HCT116 (cell line): Measurements from ENCODE around the gene CISTR. TPM values are rescaled to one million over a fixed set of nuclear protein-coding genes. Genes with fewer than 3 reads are reported as not detected.

Experiments used
- ATAC-seq: fragments of 200-7000 bp; cut with Tn5 transposase; 2 replicates; pipeline ENCODE4 v1.9.1; 2020; ENCODE audit warnings: mild to moderate bottlenecking, moderate library complexity
- BruUV-seq: library from RNA; stranded (reverse); fragments of 400-500 nt; replicated peaks from 2 replicates; lab custom pipeline; 2021; lab: Mats Ljungman, UMichigan
- CTCF ChIA-PET: fragments of 300-600 bp; sonication (Branson Sonifier 250); formaldehyde crosslinking; loops from one replicate; lab custom pipeline; 2021; ENCODE audit warnings: antibody characterized with exemption; lab: Charles Lee
- POLR2A ChIA-PET: fragments of 300-600, 350-600 bp; sonication (Branson Sonifier 250); formaldehyde crosslinking; loops from one replicate; lab custom pipeline; 2021; ENCODE audit warnings: antibody characterized with exemption; lab: Charles Lee
- RAD21 ChIA-PET, 2 experiments: fragments of 300-600 bp; sonication (Branson Sonifier 250); formaldehyde crosslinking; loops; one replicate each; lab custom pipeline; 2023; ENCODE audit warnings: low total read pairs in 2 of 2; ENCODE audit not compliant: uncharacterized antibody in 2 of 2, unreplicated experiment in 2 of 2, low non-redundant PET in 1 of 2; lab: Charles Lee
- DNase-seq: peaks from one replicate; pipeline ENCODE4 v3.0.0-alpha.2; 2010; ENCODE audit warnings: low read depth, low spot score
- H2AFZ ChIP-seq: fragments of 200-600 bp; shearing (Covaris generic), sonication (generic); 2 replicates; pipeline ENCODE4 v1.6.1; 2017; ENCODE audit warnings: low read depth, mixed run types, mixed read lengths, antibody characterized with exemption, low read length; ENCODE audit not compliant: poor library complexity, severe bottlenecking
- H3K27ac ChIP-seq: 2 replicates; pipeline ENCODE4 v1.5.1; 2012; ENCODE audit warnings: low read depth, low read length
- H3K27me3 ChIP-seq: fragments of 200-600 bp; sonication (generic); 2 replicates; pipeline ENCODE4 v1.6.1; 2016; ENCODE audit warnings: mixed run types, low read length, mixed read lengths; ENCODE audit not compliant: insufficient read depth
- H3K36me3 ChIP-seq, 2 experiments: fragments of 200-500 bp in 1 of 2; fragments of 200-600 bp in 1 of 2; sonication (Bioruptor generic) in 1 of 2; sonication (generic) in 1 of 2; 2 replicates each; pipeline versions ENCODE4 v1.5.1 to v1.6.1; 2014 to 2016; ENCODE audit warnings: low read length in 2 of 2, inconsistent platforms in 1 of 2, mixed read lengths in 1 of 2, mixed run types in 1 of 2; ENCODE audit not compliant: insufficient read depth in 2 of 2, control insufficient read depth in 1 of 2
- H3K4me1 ChIP-seq, 2 experiments: fragments of 200-600 bp in 1 of 2; sonication (generic) in 1 of 2; 2 replicates each; pipeline versions ENCODE4 v1.5.1 to v1.6.1; 2012 to 2017; ENCODE audit warnings: low read length in 2 of 2, inconsistent platforms in 1 of 2, mild to moderate bottlenecking in 1 of 2, mixed read lengths in 1 of 2, mixed run types in 1 of 2, moderate library complexity in 1 of 2; ENCODE audit not compliant: insufficient read depth in 2 of 2, control insufficient read depth in 1 of 2
- H3K4me2 ChIP-seq: fragments of 200-600 bp; sonication (generic); 2 replicates; pipeline ENCODE4 v1.6.1; 2017; ENCODE audit warnings: mixed run types, low read length, mixed read lengths
- H3K4me3 ChIP-seq, 2 experiments: fragments of 200-600 bp in 1 of 2; sonication (generic) in 1 of 2; replicated peaks in 1 of 2; 2 replicates each; pipeline ENCODE4 v1.5.1; 2011 to 2016; ENCODE audit warnings: low read length in 2 of 2, control low read depth in 1 of 2, low read depth in 1 of 2, mild to moderate bottlenecking in 1 of 2, mixed read lengths in 1 of 2, mixed run types in 1 of 2
- H3K79me2 ChIP-seq: fragments of 200-600 bp; sonication (generic); 2 replicates; pipeline ENCODE4 v1.6.1; 2017; ENCODE audit warnings: mild to moderate bottlenecking, mixed run types, low read length, moderate library complexity, mixed read lengths; ENCODE audit not compliant: insufficient read depth
- H3K9ac ChIP-seq: fragments of 200-600 bp; sonication (generic); 2 replicates; pipeline ENCODE4 v1.6.1; 2016; ENCODE audit warnings: low read length, mixed read lengths
- H3K9me2 ChIP-seq: fragments of 200-600 bp; sonication (generic), shearing (Covaris generic); 2 replicates; pipeline ENCODE4 v1.6.1; 2017; ENCODE audit warnings: mixed run types, mild to moderate bottlenecking, moderate library complexity; ENCODE audit not compliant: insufficient read depth
- H3K9me3 ChIP-seq, 2 experiments: fragments of 200-500 bp in 1 of 2; fragments of 200-600 bp in 1 of 2; sonication (Bioruptor generic) in 1 of 2; sonication (generic) in 1 of 2; 2 replicates each; pipeline ENCODE4 v1.6.1; 2014 to 2017; ENCODE audit warnings: low read length in 2 of 2, mixed read lengths in 2 of 2, inconsistent platforms in 1 of 2, low read depth in 1 of 2, mild to moderate bottlenecking in 1 of 2, mixed run types in 1 of 2, moderate library complexity in 1 of 2; ENCODE audit not compliant: control insufficient read depth in 1 of 2, insufficient read depth in 1 of 2
- H4K20me1 ChIP-seq: fragments of 200-600 bp; sonication (generic), shearing (Covaris generic); 2 replicates; pipeline ENCODE4 v1.6.1; 2017; ENCODE audit warnings: mixed run types, mild to moderate bottlenecking, moderate library complexity; ENCODE audit not compliant: insufficient read depth
- ATF3 ChIP-seq: IDR thresholded peaks from 2 replicates; pipeline ENCODE4 v1.6.1; 2012
- CBX3 ChIP-seq: IDR thresholded peaks from 2 replicates; pipeline ENCODE4 v1.6.1; 2012; ENCODE audit warnings: low read depth
- CEBPB ChIP-seq: IDR thresholded peaks from 2 replicates; pipeline ENCODE4 v1.6.1; 2012; ENCODE audit warnings: low read depth
- CTCF ChIP-seq, 3 experiments: fragments of 200-600 bp in 1 of 3; sonication (generic) in 1 of 3; IDR thresholded peaks in 2 of 3; conservative IDR thresholded peaks in 1 of 3; 2 replicates each; pipeline ENCODE4 v1.5.1; 2012 to 2017; ENCODE audit warnings: low read depth in 2 of 3, low read length in 2 of 3, antibody characterized with exemption in 1 of 3, borderline replicate concordance in 1 of 3, control low read depth in 1 of 3, mild to moderate bottlenecking in 1 of 3, mixed read lengths in 1 of 3, mixed run types in 1 of 3, moderate library complexity in 1 of 3; ENCODE audit not compliant: insufficient read depth in 1 of 3
- EGR1 ChIP-seq: IDR thresholded peaks from 2 replicates; pipeline ENCODE4 v1.6.1; 2012; ENCODE audit warnings: low read depth
- EZH2 ChIP-seq: fragments of 200-600 bp; sonication (generic); IDR thresholded peaks from 2 replicates; pipeline ENCODE4 v1.6.1; 2017; ENCODE audit warnings: antibody characterized with exemption, mixed run types
- EZH2phosphoT487 ChIP-seq: fragments of 200-600 bp; IDR thresholded peaks from 2 replicates; pipeline ENCODE4 v1.6.1; 2018; ENCODE audit warnings: antibody characterized with exemption, borderline replicate concordance
- FOSL1 ChIP-seq: IDR thresholded peaks from 2 replicates; pipeline ENCODE4 v1.6.1; 2012; ENCODE audit warnings: low read depth
- JUND ChIP-seq: IDR thresholded peaks from 2 replicates; pipeline ENCODE4 v1.6.1; 2012
- POLR2A ChIP-seq: IDR thresholded peaks from 2 replicates; pipeline ENCODE4 v1.7.0; 2011; ENCODE audit warnings: borderline replicate concordance; ENCODE audit not compliant: insufficient read depth, insufficient read length; ENCODE audit errors: extremely low read depth
- POLR2AphosphoS5 ChIP-seq: IDR thresholded peaks from 2 replicates; pipeline ENCODE4 v1.6.1; 2011; ENCODE audit warnings: mild to moderate bottlenecking, low read depth, low read length, moderate library complexity
- RAD21 ChIP-seq: IDR thresholded peaks from 2 replicates; pipeline ENCODE4 v1.6.1; 2012; ENCODE audit warnings: low read depth, mild to moderate bottlenecking
- REST ChIP-seq: IDR thresholded peaks from 2 replicates; pipeline ENCODE4 v1.6.1; 2012; ENCODE audit warnings: low read depth
- SIN3A ChIP-seq: IDR thresholded peaks from 2 replicates; pipeline ENCODE4 v1.6.1; 2012; ENCODE audit warnings: low read depth
- SP1 ChIP-seq: IDR thresholded peaks from 2 replicates; pipeline ENCODE4 v1.6.1; 2012; ENCODE audit warnings: low read depth
- SRF ChIP-seq: IDR thresholded peaks from 2 replicates; pipeline ENCODE4 v1.6.1; 2012; ENCODE audit warnings: low read depth
- TCF7L2 ChIP-seq: IDR thresholded peaks from 2 replicates; pipeline ENCODE4 v1.7.0; 2011; ENCODE audit warnings: borderline replicate concordance, inconsistent platforms; ENCODE audit not compliant: insufficient read depth, insufficient read length; ENCODE audit errors: extremely low read depth
- YY1 ChIP-seq: IDR thresholded peaks from 2 replicates; pipeline ENCODE4 v1.6.1; 2011; ENCODE audit warnings: low read length, low read depth, moderate library complexity, mild to moderate bottlenecking; ENCODE audit not compliant: insufficient replicate concordance; ENCODE audit errors: extremely low read depth
- ZFX ChIP-seq: fragments of 450-650 bp; IDR thresholded peaks from 2 replicates; pipeline ENCODE4 v1.6.1; 2017
- ZNF274 ChIP-seq: fragments of 200-500 bp; sonication (Bioruptor generic); IDR thresholded peaks from 2 replicates; pipeline ENCODE4 v1.6.1; 2014; ENCODE audit warnings: mild to moderate bottlenecking, low read depth, low read length, inconsistent platforms
- intact Hi-C: fragments of 100-400 bp; cut with micrococcal nuclease; formaldehyde crosslinking; loops from 2 replicates; pipeline ENCODE4 v1.10.0; 2022
- total RNA-seq: library from RNA; stranded (reverse); gene quantifications from one replicate; pipeline ENCODE4 v1.2.1, GENCODE V29; 2021; ENCODE audit not compliant: unreplicated experiment
- TF ChIP-seq, protein P1 (sequence below): IDR thresholded peaks from 2 replicates; pipeline ENCODE4 v1.6.1; 2012
- TF ChIP-seq, protein P2 (sequence below): IDR thresholded peaks from 2 replicates; pipeline ENCODE4 v1.6.1; 2011; ENCODE audit warnings: mild to moderate bottlenecking, low read length, moderate library complexity; ENCODE audit not compliant: insufficient replicate concordance; ENCODE audit errors: extremely low read depth

CISTR gene
- total RNA-seq, 1 experiment from 2014 or later, result not detected

DNA sequence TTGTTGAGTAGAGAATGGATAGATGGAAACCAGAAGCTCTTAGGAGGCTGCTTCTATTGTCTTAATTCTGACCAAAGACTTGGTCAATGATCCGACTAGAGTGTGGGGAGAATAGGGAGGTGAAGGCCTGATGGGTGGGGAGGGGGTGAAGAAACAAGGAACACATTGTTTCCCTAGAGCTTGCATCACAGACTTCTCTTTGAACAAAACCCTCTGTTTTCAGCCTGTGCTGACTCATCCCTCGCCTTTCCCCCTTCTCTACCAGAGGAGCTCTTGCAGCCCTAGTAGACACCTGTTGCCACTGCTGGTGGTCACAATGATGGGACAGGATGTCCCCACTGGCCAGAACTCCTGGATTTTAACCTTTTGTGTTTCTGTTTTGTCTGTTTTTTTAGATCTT is 46.8 kb upstream of the CISTR start:
- Histone ChIP-seq H3K27ac (no peak overlapping the region), H3K9me2 (no peaks in the 10 kb centered on the region), H2AFZ (no peak overlapping the region), H3K9ac (no peak overlapping the region), H3K4me1 (peaks cover 8 to 20% of the 10 kb centered on the region in 2 experiments; a peak in 2 of 4 replicates), H3K79me2 (no peaks in the 10 kb centered on the region), H4K20me1 (no peaks in the 10 kb centered on the region), H3K36me3 (no peaks in the 10 kb centered on the region), H3K9me3 (no peaks in the 10 kb centered on the region), H3K4me2 (peak overlapping the region; percentile 26), H3K27me3 (peaks cover 4% of the 10 kb centered on the region; the same call in 1 of the 2 replicates), H3K4me3 (no peak overlapping the region)
- no TSS peak for BruUV-seq
- intact Hi-C loops, result no loop called here
- ChIA-PET POLR2A (no interaction called here), RAD21 (no interaction called here), CTCF (no interaction called here)
- peak; percentile 47 for DNase-seq
- peak; percentile 87 for ATAC-seq
- peak; percentile 35 for TF ChIP-seq FOSL1
- TF ChIP-seq EGR1, result no peak
- TF ChIP-seq POLR2AphosphoS5, result no peak
- TF ChIP-seq, protein P1, sequence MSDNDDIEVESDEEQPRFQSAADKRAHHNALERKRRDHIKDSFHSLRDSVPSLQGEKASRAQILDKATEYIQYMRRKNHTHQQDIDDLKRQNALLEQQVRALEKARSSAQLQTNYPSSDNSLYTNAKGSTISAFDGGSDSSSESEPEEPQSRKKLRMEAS, result no peak
- TF ChIP-seq ZNF274, result no peak
- no peak for TF ChIP-seq POLR2A
- TF ChIP-seq SRF, result no peak
- no peak for TF ChIP-seq CBX3
- no peak for TF ChIP-seq EZH2
- TF ChIP-seq YY1, result no peak
- TF ChIP-seq EZH2phosphoT487, result no peak
- no peak for TF ChIP-seq REST
- TF ChIP-seq JUND, result peak; percentile 45; the same call in 1 of the 2 replicates
- TF ChIP-seq TCF7L2, result no peak
- 0 out of 2 replicates have a peak, but pooled peaks have one; percentile 29 for TF ChIP-seq ATF3
- TF ChIP-seq SP1, result peak; percentile 25; the same call in 1 of the 2 replicates
- peak; percentile 74 for TF ChIP-seq CEBPB
- no peak for TF ChIP-seq RAD21
- no peak for TF ChIP-seq SIN3A
- TF ChIP-seq, protein P2, sequence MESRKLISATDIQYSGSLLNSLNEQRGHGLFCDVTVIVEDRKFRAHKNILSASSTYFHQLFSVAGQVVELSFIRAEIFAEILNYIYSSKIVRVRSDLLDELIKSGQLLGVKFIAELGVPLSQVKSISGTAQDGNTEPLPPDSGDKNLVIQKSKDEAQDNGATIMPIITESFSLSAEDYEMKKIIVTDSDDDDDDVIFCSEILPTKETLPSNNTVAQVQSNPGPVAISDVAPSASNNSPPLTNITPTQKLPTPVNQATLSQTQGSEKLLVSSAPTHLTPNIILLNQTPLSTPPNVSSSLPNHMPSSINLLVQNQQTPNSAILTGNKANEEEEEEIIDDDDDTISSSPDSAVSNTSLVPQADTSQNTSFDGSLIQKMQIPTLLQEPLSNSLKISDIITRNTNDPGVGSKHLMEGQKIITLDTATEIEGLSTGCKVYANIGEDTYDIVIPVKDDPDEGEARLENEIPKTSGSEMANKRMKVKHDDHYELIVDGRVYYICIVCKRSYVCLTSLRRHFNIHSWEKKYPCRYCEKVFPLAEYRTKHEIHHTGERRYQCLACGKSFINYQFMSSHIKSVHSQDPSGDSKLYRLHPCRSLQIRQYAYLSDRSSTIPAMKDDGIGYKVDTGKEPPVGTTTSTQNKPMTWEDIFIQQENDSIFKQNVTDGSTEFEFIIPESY, result no peak
- no peak for TF ChIP-seq CTCF (IDR thresholded peaks at IDR 0.05 in 2 of 3, conservative IDR thresholded peaks at IDR 0.05 in 1 of 3; ENCODE audit: borderline replicate concordance in 1 of 3, insufficient read depth in 1 of 3, low read depth in 2 of 3, low read length in 2 of 3)
- no peak for TF ChIP-seq ZFX
